ENCODE data around the gene SORCS2.
A peak's percentile ranks its signal among the peaks of the same experiment; 100 is the strongest.

SORCS2 gene

DNA sequence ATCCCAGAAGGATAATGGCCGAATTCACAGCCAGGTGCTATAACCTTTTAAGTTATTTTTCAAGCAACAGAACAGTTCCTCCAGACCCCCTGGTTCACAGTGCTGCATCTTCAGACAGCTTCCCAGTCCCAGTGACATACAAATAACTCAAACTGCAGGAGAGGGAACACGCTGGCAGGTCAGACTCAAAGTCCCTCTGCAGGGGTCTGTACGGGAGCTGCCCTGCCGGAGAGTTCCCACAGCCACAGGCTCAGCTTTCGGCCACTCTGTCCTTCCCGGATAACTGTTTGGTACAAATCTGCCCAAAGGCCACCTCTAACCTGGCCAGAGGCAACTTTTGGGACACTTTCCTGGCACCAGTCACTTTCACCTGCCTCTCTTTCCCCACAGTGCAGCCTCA, 517.1 kb downstream of the SORCS2 start:
- no peak for DNase-seq

DNA sequence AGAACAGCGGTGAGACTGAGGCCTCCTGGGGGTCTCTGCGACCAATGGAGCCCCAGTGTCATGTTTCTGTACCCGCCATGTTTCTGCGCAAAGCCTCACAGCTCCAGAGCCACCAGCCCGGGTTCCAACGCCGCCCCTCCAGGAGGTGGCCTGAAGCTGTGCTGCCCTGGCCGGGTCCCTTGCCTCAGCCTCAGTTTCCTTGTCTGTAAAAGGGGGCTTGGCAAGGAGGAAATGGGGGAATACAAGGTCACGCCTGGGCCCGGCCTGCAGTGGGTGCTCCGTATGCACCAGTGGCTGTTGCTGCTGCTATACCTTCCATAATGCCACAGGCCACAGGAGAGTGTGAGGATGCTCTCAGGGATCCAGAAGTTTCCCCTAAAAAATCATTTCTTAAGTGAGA, 517.8 kb downstream of the SORCS2 start:
- no peak for DNase-seq

DNA sequence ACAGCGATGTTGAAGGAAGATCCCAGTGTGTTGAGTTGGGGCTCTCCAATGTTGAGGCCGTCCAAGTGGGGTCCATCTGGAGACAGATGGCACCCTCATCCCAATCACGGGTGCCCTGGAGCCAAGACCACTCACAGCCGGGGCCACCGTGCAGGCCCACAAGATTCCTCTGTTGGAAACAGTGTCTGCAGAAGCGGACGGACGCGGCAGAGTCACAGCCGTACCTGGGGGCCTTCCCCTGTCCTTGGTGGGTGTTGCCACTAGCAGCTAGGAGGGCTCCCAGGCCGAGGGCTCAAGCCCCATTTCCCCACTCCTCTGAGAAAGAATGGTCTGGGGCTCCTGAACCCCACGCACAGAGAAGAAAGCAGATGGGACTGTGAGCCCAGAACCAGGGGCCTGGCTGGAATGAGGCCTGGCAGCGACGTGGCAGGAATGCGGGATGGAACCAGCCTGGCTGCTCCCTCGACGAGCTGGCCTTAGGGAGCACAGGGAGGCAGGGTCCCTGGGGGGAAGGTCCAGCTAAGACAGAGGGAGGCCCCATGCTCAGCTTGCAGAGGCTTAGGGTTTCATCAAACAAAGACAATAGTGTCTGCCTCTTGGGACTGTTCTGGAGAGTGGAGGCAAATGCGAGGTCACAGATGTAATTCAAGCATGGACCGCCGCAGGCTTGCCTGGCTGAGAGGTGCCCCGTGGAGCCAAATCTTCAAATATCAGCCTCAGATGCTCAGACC, 518.4 kb downstream of the SORCS2 start:
- no peak for DNase-seq

DNA sequence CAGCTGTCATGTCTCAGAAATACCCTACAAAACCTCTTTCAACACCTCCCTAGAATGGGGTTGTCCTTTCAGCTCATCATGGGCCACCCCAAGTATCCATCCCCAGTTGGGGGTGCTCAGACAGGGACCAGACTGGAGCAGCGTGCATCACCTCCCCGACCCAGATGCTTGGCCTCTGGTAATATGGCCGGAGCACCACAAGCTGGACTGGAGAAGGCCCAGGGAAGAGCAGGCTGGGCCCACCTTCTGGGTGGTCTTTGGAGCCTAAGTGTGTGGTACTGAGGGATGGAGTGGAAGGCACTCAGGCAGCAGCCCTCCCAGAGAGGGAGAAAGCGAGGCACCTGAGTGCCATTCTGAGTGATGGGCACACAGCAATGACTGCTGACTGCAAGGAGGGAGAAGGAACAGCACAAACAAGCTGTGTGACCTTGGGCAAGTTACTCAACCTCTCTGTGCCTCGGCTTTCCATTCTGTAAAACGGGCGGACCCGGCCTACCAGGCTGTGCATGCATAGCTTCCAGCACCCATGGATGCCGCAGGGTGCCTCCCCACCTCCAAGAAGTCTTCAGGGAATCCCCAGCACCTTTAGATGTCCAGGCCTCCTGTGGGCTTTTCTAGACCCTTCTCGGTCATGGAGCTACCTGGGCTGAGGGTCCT, 519.1 kb downstream of the SORCS2 start:
- DNase-seq, result no peak

DNA sequence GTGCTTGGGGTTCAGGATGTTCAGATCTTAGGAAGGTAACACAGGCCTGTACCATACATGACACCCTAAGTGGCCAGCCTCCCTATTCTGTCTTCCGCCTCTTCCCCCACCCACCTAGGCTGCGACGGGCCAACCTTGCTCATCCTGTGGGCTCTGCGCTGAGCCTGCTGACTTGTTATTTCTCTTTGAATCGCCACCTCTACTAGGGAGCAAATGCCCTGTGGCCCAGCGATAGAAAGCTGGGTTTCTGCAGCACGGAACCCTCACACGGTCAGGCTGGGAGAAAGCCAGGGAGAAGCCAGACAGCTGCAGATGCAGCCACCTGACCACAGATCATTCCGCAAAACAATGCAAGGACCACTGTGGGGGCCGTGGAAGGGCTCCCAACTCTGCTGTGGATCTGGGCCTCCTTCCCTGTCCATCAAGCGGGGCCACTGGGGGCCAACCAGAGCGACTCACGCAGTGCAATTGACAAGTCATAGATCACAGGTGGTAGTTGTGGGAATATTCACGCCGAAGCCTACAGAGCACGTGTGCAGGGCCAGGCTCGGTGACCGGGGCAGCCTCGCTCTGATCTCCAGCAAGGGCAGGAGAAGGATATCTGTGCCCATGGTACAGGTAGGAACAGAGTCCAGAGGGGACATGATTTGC, 519.8 kb downstream of the SORCS2 start:
- no peak for DNase-seq

DNA sequence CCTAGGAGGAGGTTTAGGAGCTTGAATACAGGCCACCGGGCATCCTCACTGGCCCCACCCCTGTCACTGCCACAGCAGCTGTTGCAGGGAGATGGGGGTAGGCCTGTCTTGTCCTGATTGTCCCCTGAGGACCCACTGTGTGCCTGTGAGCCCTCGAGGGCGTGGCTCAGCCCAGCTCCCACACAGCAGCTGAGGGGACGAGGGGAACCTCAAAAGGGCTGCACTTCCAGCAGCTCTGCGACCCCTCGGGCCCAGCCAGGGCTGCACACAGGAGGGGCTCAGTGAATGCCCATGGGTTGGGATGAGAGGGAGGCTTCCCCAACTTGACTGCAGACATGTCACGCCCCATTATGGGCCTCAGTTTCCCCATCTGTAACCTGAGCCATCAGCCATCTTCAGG, 521.4 kb downstream of the SORCS2 start:
- DNase-seq, result no peak

DNA sequence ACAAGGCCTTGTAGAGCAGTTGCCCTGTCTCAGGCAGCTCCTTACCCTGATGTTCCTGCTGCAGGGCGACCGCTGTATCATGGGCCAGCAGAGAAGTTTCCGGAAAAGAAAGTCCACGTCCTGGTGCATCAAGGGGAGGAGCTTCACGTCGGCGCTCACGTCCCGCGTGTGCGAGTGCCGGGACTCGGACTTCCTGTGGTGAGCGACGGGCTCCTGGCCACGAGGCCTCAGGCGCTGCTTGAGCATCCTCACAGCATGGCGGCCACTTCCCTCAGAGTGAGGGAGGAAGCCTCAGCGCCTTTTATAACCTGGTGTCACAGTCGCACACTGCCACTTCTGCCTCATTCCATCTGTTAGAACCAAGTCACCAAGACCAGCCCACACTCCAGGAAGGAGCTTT, 521.8 kb downstream of the SORCS2 start:
- DNase-seq, result no peak

DNA sequence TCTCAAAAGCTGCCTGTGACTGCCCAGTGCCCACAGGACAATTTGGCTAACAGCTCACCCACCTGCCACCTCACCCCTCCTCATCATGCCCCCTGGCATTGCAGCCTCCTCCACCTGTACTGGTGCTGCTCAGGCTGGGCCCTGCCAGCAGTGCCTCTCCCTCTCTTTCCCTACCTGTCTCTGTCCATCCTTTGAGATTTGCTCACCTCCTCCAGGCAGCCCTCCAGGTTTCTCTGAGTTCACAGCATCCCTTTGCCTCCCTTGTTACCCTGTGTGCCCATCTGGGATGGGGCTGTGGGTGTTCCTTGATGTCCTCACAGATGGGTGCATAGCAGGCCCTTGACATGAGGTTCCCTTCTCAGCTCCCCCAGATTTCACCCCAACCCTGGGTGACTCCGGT, 522.4 kb downstream of the SORCS2 start:
- DNase-seq, result no peak

DNA sequence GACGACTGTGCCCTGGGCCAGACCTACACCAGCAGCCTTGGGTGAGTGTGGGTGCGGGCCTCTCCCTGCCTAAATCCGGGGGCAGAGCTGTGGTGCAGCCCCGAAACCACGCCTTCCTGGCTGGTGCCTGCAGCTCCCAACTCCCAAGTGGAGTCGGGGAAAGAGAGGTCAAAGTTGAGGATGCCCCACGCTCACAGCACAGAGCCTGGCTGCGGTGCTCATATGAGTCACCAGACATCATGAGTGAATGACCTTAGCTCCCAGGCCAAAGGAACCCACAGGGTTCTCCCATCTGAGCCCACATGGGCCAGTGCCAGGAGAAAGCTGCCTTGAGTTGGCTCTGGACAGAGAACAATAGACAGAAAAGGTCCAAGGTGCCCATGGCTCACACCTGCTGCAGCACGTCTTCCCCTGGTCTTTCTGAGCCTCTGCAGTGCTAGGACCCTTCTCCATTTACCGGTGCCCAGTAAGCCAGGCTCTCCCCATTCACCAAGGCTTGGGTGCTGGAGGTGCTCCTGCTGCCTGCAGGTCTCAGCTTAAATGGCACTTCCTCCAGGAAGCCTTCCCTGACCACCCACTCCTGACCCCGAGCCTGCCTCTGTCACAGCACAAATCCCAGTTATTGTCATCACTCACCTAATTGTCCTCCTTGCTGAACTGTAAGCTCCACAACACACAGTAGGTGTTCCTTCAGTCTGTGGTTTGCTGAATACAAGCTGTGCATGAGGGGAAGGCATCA, 523.1 kb downstream of the SORCS2 start:
- no peak for DNase-seq

DNA sequence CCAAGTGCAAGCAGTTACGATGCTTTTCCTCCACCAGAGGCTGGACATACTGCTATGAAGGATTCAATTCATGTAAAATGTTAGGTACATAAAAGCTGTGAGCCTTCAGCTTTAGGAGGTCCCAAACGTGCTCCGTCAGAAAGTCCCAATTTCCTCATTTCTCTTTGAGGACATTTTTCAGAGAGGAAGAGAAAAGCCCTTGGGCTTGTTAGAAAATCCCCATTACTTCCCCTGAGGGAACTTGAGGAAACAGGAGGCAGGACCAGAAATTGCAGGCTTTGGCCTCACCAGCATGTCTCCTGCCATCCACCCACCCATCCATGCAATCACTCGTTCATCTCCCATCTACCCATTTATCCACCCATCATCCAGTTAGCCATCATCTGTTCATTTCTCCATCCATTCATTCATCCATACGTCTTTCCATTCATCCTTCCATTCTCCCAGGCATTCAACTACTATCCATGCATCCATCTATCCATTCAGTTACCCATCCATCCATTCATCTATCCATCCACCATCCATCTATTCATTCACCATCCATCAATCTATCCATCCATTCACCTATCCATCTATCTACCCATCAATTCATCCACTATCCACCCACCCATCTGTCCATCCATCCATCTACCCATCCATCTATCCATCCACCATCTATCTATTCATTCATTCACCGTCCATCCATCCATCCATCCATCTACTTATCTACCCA, 523.8 kb downstream of the SORCS2 start:
- no peak for DNase-seq

DNA sequence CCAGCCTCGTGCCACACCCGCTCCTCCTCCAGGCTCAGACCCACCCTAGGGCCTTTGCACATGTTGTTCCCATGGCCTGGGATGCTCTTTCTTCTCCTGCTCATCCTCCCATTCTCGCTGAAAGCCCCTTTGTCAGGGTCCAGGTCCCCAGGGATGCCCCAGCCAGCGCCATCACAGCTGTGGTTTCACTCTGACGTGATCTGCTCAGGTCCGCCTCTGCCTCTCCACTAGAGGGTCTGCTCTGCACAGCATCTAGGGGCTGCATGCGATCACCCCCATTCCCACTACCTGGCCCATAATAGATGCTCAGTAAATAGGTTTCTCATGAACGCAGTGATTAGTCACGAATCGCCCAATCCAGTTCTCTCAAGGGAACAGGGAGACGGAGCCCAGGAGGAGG, 524.8 kb downstream of the SORCS2 start:
- no peak for DNase-seq

DNA sequence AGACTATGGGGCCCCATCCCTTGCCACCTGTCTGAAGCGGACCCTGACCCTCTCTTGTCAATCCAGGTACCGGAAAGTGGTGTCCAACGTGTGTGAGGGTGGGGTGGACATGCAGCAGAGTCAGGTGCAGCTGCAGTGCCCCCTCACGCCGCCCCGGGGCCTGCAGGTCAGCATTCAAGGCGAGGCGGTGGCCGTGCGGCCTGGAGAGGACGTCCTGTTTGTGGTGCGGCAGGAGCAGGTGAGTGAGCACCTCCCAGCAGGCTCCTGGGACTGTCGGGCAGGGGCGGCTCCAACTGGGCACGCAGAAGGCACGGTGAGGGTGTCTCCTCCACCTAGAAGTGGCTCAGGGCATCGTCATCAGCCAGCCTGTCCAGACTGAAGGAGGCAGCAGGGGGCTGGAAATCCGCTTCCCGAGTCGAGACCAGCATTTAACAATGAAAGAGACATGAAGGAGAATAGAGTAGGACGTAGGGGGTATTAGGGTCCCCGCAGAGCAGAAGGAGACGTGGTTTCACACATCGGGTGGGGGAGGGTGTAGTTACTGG, 525.7 kb downstream of the SORCS2 start:
- no peak for DNase-seq

DNA sequence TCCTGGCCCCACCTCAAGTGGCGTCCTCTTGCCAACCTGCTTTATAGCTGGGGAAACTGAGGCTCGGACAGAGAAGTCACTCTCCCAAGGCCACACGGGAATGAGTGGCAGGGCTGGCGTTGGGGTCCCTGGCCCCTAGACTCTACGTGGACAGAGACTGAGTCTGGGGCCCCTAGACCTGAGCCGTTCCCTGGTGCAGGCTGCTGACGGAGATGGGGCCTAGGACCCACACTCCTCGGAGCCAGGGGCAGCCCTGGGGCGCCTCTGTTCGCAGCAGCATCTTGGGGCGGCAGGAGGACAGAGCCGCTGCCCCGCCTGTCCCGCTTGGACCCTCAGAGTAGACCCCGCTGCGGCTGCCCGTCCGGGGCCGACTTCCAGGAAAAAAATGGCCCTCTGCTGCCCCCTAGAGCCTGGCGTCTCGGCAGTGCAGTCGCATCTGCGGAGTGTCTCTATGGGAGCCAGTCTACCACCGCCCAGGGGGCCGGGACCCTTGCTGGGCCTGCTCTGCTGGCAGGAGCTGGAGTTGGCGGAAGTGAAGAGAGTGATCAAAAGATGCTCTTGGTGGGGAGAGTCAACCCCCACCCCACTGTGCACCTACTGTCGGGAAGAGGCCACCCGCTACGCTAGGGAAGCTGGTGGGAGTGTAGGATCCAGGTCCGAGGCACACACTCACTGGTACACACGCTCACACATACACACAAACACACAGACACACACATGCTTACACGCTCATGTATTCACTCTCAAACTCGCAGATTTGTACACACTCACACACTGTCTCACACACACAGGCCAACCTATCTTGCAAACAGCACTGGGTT, 527.2 kb downstream of the SORCS2 start:
- DNase-seq, result peak; percentile 67

DNA sequence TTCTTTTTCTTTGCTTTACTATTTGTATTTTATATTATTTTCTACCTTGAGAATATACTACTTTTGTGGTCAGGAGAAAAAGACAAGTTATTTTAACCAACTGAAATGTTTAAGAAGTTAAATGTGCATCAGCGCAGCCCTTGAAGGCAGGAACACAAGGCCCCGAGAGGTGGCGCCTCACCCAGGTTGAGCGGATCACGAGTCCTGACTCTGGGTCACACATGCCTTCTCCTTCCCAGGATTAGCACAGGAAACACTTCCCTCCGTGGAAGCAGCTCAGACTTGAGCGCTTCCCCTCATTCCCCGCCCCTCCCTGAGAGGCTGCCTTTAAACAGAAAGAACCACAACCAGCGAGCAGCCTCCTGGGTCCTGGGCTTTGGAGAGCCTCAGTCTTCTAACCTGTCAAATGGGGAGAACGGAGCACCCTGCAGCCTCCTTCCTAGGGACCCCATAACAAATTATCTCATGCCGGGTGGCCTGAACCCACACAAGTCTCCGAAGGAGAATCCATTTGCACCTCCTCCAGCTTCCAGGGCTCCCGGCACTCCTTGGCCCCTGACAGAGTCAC, 529.7 kb downstream of the SORCS2 start:
- peak; percentile 10 for DNase-seq

DNA sequence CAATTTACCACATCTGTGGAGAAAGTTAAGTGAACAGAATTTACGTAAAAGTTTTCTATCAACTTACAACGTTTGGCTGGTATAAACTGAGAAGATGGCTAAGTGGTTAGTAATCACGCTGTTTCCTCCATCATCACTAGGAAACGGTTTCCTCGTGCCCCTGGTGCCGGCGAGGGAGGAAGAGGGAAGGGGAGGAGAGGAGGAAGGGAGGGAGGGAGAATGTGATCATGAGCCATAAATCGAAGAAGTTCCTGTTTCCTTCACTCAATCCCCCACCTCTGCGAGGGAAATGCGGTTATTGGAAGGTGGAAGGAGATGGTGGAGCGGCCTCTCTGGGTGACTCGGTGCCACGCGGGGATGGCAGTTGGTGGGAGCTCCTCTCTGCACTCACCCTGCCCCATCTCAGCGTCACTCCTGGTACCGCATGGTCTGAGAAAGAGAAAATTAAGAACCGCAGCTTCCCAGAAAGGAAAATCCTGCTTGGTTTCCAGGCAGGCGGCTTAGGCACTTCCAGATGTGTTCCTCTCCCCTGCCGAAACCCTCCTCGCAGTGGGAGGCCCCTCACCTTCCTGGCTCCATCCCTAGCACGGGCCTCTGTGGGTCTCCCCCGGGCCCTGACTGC, 530.5 kb downstream of the SORCS2 start:
- no peak for DNase-seq

DNA sequence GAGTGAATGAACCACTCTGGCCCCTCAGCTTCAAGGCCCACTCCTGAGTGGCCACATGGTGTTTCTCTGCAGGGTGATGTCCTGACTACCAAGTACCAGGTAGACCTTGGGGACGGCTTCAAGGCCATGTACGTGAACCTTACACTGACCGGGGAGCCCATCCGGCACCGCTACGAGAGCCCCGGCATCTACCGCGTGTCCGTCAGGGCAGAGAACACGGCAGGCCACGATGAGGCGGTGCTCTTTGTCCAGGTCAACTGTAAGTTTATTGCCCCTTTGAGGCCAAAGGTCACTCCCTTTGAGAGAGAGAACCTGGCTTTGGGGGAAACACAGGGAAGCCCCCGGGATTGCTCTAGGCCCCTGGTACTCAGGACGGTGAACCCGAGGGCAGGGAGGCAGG, 531.3 kb downstream of the SORCS2 start:
- DNase-seq, result no peak

DNA sequence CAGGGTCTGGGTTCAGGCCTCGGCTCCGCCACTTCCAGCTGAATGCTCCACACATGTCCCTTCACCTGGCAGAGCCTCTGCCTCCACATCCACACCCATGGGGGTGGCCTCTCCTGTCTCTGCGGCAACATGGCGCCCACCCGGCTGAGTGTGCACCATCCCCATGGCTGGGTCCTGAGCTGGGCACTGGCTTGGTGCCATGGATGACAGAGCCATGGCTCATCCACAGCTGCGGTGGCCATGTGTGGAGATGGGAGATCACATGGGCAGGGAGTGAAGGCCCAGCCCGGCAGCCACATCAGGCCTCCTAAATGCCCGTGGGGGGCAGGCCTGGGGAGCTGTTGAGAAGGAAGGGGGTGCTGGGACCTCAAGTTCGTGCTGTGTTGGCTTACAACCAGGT, 533.6 kb downstream of the SORCS2 start:
- DNase-seq, result no peak

DNA sequence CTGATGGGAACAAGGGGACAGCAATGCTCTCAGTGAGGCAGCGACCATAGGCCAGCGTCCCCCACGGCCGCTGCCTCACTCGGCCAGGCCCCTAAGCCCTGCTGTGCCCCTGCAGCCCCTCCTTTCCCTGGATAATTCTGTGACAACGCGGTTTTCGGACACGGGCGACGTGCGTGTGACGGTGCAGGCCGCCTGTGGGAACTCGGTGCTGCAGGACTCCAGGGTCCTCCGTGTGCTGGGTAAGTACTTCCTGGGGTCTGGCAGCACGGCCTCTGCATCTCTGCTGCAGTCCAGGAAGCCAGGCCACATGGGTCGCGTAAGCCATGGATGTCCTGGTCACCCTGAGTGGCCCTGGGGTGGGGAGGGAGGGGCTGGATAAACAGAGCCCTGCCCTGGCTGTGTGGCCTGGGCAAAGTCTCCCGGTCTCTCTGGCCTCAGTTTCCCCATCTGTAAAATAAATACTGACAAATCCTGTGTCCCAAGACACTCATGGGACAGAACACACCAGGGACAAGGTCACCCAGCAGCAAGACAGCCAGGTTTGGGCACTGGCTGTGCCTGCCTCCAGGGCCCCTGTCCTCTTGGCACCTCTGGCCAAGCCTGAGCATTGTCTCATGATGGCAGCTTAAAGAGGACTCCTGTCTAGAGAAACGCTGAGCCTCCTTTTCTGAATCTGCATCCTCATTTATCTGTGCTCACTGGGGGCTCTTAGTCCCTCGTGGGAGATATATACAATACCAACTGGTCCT, 534.5 kb downstream of the SORCS2 start:
- DNase-seq, result no peak

DNA sequence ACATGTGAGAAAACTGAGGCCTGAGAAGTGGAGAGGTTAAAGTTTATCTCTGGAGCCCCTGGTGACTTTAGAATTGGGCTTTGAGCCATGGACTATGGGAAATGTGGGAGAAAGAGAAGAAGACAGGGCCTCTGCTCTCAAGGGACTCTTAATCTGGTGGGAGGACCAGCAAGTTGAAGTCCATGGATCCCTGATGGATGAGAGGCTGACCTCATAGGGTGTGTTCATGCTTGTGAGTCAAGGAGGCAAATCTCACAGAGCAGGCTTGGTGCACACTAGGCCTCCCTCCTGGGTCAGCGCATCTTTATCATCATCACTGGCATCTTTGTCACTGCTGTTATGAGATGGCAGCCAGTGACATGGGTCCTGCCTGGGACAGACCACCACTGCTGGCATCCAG, 535.4 kb downstream of the SORCS2 start:
- no peak for DNase-seq

DNA sequence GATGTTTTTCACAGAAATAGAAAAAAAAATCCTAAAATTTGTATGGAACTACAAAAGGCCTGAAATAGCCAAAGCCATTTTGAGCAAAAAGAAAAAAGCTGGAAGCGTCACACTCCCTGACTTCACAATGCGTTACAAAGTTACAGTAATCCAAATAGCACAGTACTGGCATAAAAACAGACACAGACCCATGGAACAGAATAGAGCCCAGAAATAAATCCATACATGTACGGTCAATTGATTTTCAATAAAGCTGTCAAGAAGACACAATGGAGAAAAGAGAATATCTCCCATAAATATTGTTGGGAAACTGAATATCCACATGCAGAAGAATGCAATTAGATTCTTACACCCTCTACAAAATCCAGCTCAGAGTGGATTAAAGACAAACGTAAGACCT, 539.1 kb downstream of the SORCS2 start:
- DNase-seq, result no peak
